DOHH2 (cell line): ENCODE measurements around the gene GLB1L.
"Not testable (repeated sequence)": the region's sequence is repeated elsewhere in the genome, so short reads cannot be mapped to it uniquely, and the experiment has no call there.

ENCODE experiments used
- H3F3A ChIP-seq: fragments of 200-600 bp; sonication (generic), shearing (Covaris generic); 2 replicates; pipeline ENCODE4 v1.6.0; 2016; ENCODE audit warnings: antibody characterized with exemption, mild to moderate bottlenecking; ENCODE audit not compliant: control insufficient read depth, insufficient read depth
- H3K27ac ChIP-seq: fragments of 200-600 bp; sonication (generic); 2 replicates; pipeline ENCODE4 v1.5.1; 2014; ENCODE audit warnings: low read depth, mild to moderate bottlenecking, low read length, moderate library complexity
- H3K27me3 ChIP-seq: fragments of 200-600 bp; sonication (generic); 2 replicates; pipeline ENCODE4 v1.6.1; 2014; ENCODE audit warnings: mild to moderate bottlenecking, low read length, mixed read lengths; ENCODE audit not compliant: control insufficient read depth
- H3K36me3 ChIP-seq: fragments of 200-600 bp; sonication (generic); 2 replicates; pipeline ENCODE4 v1.6.1; 2014; ENCODE audit warnings: mild to moderate bottlenecking, low read length, moderate library complexity, mixed read lengths; ENCODE audit not compliant: control insufficient read depth
- H3K4me1 ChIP-seq: fragments of 200-600 bp; sonication (generic); 2 replicates; pipeline ENCODE4 v1.6.1; 2014; ENCODE audit warnings: mild to moderate bottlenecking, low read length, mixed read lengths; ENCODE audit not compliant: control insufficient read depth
- H3K4me2 ChIP-seq: fragments of 200-600 bp; sonication (generic); 2 replicates; pipeline ENCODE4 v1.6.0; 2014; ENCODE audit warnings: mild to moderate bottlenecking, low read length, moderate library complexity
- H3K4me3 ChIP-seq: fragments of 200-600 bp; sonication (generic); 2 replicates; pipeline ENCODE4 v1.5.1; 2014; ENCODE audit warnings: mild to moderate bottlenecking, low read length, mixed read lengths
- H3K79me2 ChIP-seq: fragments of 200-600 bp; sonication (generic); 2 replicates; pipeline ENCODE4 v1.6.1; 2014; ENCODE audit warnings: mild to moderate bottlenecking, low read length, mixed read lengths; ENCODE audit not compliant: control insufficient read depth
- H3K9me2 ChIP-seq: fragments of 200-600 bp; sonication (generic); replicated peaks from 2 replicates; pipeline ENCODE4 v1.6.1; 2014; ENCODE audit warnings: mild to moderate bottlenecking, low read length, mixed read lengths; ENCODE audit not compliant: control insufficient read depth
- H3K9me3 ChIP-seq: fragments of 200-600 bp; sonication (generic); 2 replicates; pipeline ENCODE4 v1.6.1; 2014; ENCODE audit warnings: antibody characterized with exemption, low read length, mixed read lengths; ENCODE audit not compliant: control insufficient read depth, insufficient read depth
- H4K20me1 ChIP-seq: fragments of 200-600 bp; sonication (generic); 2 replicates; pipeline ENCODE4 v1.6.0; 2014; ENCODE audit warnings: low read depth, mild to moderate bottlenecking, antibody characterized with exemption, low read length, moderate library complexity; ENCODE audit not compliant: control insufficient read depth, insufficient read depth
- EZH2phosphoT487 ChIP-seq: fragments of 200-600 bp; sonication (generic); IDR thresholded peaks from 2 replicates; pipeline ENCODE4 v1.6.1; 2017; ENCODE audit warnings: borderline replicate concordance, mild to moderate bottlenecking, antibody characterized with exemption, low read length, moderate library complexity, mixed read lengths
- TF ChIP-seq, protein P1 (sequence below): fragments of 200-600 bp; sonication (generic); IDR thresholded peaks from one replicate; pipeline ENCODE4 v1.5.1; 2014; ENCODE audit warnings: antibody characterized with exemption, mild to moderate bottlenecking, low read depth, low read length; ENCODE audit not compliant: poor library complexity, severe bottlenecking

The GLB1L gene

DNA sequence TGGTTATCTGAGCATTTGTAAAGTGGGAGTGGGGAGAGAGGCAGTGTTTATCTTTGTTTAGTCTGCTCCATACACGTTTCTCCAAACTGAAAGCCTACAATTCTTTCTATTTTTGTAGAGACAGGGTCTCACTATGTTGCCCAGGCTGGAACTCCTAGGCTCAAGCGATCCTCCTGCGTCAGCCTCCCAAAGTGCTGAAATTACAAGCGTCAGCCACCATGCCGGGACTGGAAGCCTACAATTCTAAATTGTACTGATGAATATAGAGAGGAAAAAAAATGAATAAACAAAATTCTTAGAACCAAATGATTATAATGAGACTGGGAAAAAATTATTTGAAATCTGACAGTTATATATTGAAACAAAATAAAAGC, 40.1 kb downstream of the GLB1L start:
- H3K4me3 ChIP-seq, result no peak overlapping the region
- H3K27ac ChIP-seq, result no peak overlapping the region
- H3K4me2 ChIP-seq, result no peak overlapping the region
- peaks cover 18% of the 10 kb centered on the region for H3K4me1 ChIP-seq
- peaks cover 30% of the 10 kb centered on the region for H3K36me3 ChIP-seq
- peaks cover 7% of the 10 kb centered on the region; the same call in 1 of the 2 replicates for H3F3A ChIP-seq
- TF ChIP-seq, protein P1, sequence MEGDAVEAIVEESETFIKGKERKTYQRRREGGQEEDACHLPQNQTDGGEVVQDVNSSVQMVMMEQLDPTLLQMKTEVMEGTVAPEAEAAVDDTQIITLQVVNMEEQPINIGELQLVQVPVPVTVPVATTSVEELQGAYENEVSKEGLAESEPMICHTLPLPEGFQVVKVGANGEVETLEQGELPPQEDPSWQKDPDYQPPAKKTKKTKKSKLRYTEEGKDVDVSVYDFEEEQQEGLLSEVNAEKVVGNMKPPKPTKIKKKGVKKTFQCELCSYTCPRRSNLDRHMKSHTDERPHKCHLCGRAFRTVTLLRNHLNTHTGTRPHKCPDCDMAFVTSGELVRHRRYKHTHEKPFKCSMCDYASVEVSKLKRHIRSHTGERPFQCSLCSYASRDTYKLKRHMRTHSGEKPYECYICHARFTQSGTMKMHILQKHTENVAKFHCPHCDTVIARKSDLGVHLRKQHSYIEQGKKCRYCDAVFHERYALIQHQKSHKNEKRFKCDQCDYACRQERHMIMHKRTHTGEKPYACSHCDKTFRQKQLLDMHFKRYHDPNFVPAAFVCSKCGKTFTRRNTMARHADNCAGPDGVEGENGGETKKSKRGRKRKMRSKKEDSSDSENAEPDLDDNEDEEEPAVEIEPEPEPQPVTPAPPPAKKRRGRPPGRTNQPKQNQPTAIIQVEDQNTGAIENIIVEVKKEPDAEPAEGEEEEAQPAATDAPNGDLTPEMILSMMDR, result no peak
- TF ChIP-seq EZH2phosphoT487, result no peak
- no peaks in the 10 kb centered on the region for H3K27me3 ChIP-seq
- H3K9me3 ChIP-seq, result no peaks in the 10 kb centered on the region
- no peaks in the 10 kb centered on the region for H3K9me2 ChIP-seq
- peaks cover 3% of the 10 kb centered on the region; the same call in 1 of the 2 replicates for H3K79me2 ChIP-seq
- H4K20me1 ChIP-seq, result no peaks in the 10 kb centered on the region

DNA sequence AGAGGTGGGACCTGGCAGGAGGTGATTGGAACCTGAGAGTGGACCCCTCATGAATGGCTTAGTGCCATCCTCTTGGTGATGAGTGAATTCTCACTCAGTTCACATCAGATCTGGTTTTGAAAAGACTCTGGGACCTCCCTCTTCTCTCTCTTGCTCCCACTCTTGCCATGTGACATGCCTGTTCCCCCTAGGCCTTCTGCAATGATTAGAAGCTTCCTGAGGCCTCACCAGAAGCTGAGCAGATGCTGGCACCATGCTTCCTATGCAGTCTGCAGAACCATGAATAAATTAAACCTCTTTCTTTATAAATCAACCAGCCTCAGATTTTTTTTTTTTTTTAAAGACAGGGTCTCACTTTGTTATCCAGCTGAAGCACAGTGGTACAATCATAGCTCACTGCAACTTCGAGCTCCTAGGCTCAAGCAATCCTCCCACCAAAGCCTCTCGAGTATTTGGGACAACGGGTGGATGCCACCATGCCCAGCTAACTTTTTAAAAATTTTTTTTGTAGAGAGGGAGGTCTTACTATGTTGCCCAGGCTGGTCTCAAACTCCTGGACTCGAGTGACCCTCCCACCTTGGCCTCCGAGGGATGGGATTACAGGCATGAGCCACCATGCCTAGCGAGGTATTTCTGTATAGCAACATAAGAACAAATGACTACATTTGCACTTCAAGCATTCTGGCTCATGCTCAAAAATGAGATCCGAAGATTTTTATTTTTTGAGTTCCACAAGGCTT, 40.6 kb downstream of the GLB1L start:
- Histone ChIP-seq H3K9me2 (no peaks in the 10 kb centered on the region), H3K4me1 (peaks cover 18% of the 10 kb centered on the region), H3K36me3 (peaks cover 25% of the 10 kb centered on the region), H3K27me3 (no peaks in the 10 kb centered on the region), H3K79me2 (peaks cover 3% of the 10 kb centered on the region; the same call in 1 of the 2 replicates), H3K4me2 (no peak overlapping the region), H3K9me3 (no peaks in the 10 kb centered on the region), H4K20me1 (no peaks in the 10 kb centered on the region), H3K27ac (no peak overlapping the region), H3K4me3 (no peak overlapping the region), H3F3A (peaks cover 7% of the 10 kb centered on the region; the same call in 1 of the 2 replicates)
- TF ChIP-seq, protein P1, result no peak
- TF ChIP-seq EZH2phosphoT487, result no peak

DNA sequence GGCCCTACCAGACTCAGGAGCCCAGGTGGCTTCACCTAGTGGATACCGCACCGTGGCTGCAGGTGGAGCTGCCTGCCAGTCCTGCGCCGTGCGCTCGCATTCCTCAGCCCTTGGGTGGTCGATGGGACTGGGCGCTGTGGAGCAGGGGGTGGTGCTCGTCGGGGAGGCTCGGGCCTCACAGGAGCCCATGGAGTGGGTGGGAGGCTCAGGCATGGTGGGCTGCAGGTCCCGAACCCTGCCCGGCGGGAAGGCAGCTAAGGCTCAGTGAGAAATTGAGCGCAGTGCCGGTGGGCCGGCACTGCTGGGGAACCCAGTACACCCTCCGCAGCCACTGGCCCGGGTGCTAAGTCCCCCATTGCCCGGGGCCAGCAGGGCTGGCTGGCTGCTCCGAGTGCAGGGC, 43.9 kb downstream of the GLB1L start:
- not testable (repeated sequence) for H3F3A ChIP-seq, H3K9me3 ChIP-seq, H3K79me2 ChIP-seq, H3K4me1 ChIP-seq, H3K36me3 ChIP-seq, H3K4me3 ChIP-seq, H4K20me1 ChIP-seq, H3K9me2 ChIP-seq, H3K27me3 ChIP-seq, H3K4me2 ChIP-seq, H3K27ac ChIP-seq

DNA sequence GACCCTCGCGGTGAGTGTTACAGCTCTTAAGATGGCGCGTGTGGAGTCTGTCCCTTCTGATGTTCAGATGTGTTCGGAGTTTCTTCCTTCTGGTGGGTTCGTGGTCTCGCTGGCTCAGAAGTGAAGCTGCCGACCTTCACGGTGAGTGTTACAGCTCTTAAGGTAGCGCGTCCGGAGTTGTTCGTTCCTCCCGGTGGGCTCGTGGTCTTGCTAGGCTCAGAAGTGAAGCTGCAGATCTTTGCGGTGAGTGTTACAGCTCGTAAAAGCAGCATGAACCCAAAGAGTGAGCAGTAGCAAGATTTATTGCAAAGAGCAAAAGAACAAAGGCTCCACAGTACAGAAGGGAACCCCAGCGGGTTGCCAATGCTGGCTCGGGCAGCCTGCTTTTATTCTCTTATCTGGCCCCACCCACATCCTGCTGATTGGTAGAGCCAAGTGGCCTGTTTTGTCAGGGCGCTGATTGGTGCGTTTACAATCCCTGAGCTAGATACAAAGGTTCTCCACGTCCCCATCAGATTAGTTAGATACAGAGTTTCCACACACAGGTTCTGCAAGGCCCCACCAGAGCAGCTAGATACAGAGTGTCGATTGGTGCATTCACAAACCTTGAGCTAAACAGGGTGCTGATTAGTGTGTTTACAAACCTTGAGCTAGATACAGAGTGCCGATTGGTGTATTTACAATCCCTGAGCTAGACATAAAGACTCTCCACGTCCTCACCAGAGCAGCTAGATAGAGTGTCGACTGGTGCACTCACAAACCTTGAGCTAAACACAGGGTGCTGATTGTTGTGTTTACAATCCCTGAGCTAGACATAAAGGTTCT, 44.5 kb downstream of the GLB1L start:
- H3K4me3 ChIP-seq, H3K9me3 ChIP-seq, H3K27me3 ChIP-seq, H3K27ac ChIP-seq, H3K9me2 ChIP-seq, H3K36me3 ChIP-seq, H4K20me1 ChIP-seq, H3K4me1 ChIP-seq, H3K4me2 ChIP-seq, H3K79me2 ChIP-seq, H3F3A ChIP-seq: not testable (repeated sequence)
